GM12878 (cell line): ENCODE data around the gene PFKM. TPM values are rescaled to one million over a fixed set of nuclear protein-coding genes. Genes with fewer than 3 reads are reported as not detected.

Source experiments
- ATAC-seq: fragments of 200-7000 bp; cut with Tn5 transposase; 3 replicates; pipeline ENCODE4 v1.9.1; 2020; ENCODE audit warnings: mild to moderate bottlenecking, moderate library complexity
- BruUV-seq: library from RNA; stranded (reverse); fragments of 400-500 nt; replicated peaks from 2 replicates; lab custom pipeline; 2021; lab: Mats Ljungman, UMichigan
- CTCF ChIA-PET: fragments of 300-600 bp; sonication (Branson Sonifier 250); formaldehyde crosslinking; extraction: SDS; loops from one replicate; lab custom pipeline; 2021; ENCODE audit warnings: inconsistent platforms; lab: Yijun Ruan, JAX
- POLR2A ChIA-PET: fragments of 350-600 bp; formaldehyde crosslinking; extraction: SDS; loops from one replicate; lab custom pipeline; 2021; ENCODE audit warnings: inconsistent platforms; lab: Charles Lee
- RAD21 ChIA-PET: fragments of 300-600 bp; sonication (Branson Sonifier 250); formaldehyde crosslinking; loops from one replicate; lab custom pipeline; 2023; ENCODE audit warnings: antibody characterized with exemption; ENCODE audit not compliant: unreplicated experiment; lab: Charles Lee
- SMC1A ChIA-PET: fragments of 300-600 bp; sonication (Branson Sonifier 250); formaldehyde crosslinking; loops from one replicate; lab custom pipeline; 2023; ENCODE audit not compliant: unreplicated experiment, uncharacterized antibody; lab: Charles Lee
- DNase-seq: peaks from one replicate; pipeline ENCODE4 v3.0.0-alpha.2; 2011; ENCODE audit warnings: low read depth, low spot score
- FAIRE-seq: peaks from 3 replicates; lab custom pipeline; 2011; peaks lifted over from hg19 to GRCh38; lab: Jason Lieb, UNC
- H2AFZ ChIP-seq: 2 replicates; pipeline ENCODE4 v1.6.0; 2011; ENCODE audit warnings: low read depth, low read length, control low read depth; ENCODE audit not compliant: control insufficient read depth
- H3K27ac ChIP-seq: 2 replicates; pipeline ENCODE4 v1.5.1; 2011; ENCODE audit warnings: control low read depth; ENCODE audit not compliant: control insufficient read depth, insufficient read depth
- H3K27me3 ChIP-seq, 2 experiments: replicated peaks in 1 of 2; 2 replicates each; pipeline versions ENCODE4 v1.6.0 to v1.6.1; 2011; ENCODE audit warnings: low read length in 1 of 2; ENCODE audit not compliant: control insufficient read depth in 2 of 2, insufficient read depth in 2 of 2
- H3K36me3 ChIP-seq, 2 experiments: 2 replicates each; pipeline ENCODE4 v1.5.1; 2011; ENCODE audit warnings: low read length in 1 of 2; ENCODE audit not compliant: control insufficient read depth in 2 of 2, insufficient read depth in 2 of 2
- H3K4me1 ChIP-seq: 2 replicates; pipeline ENCODE4 v1.6.1; 2011; ENCODE audit warnings: mild to moderate bottlenecking, low read length, moderate library complexity, mixed read lengths; ENCODE audit not compliant: control insufficient read depth, insufficient read depth
- H3K4me2 ChIP-seq: 2 replicates; pipeline ENCODE4 v1.6.0; 2011; ENCODE audit warnings: control low read depth; ENCODE audit not compliant: control insufficient read depth, insufficient read depth
- H3K4me3 ChIP-seq: fragments of 200-600 bp; sonication (generic); 2 replicates; pipeline ENCODE4 v1.5.1; 2016
- H3K79me2 ChIP-seq: 2 replicates; pipeline ENCODE4 v1.6.0; 2011; ENCODE audit warnings: low read length; ENCODE audit not compliant: control insufficient read depth, insufficient read depth
- H3K9ac ChIP-seq: 2 replicates; pipeline ENCODE4 v1.8.0; 2011; ENCODE audit warnings: low read length, control low read depth, mixed read lengths; ENCODE audit not compliant: control insufficient read depth, insufficient read depth
- H3K9me3 ChIP-seq: replicated peaks from 3 replicates; pipeline ENCODE4 v1.5.1; 2011; ENCODE audit warnings: mild to moderate bottlenecking, low read length; ENCODE audit not compliant: control insufficient read depth, insufficient read depth
- H4K20me1 ChIP-seq: 2 replicates; pipeline ENCODE4 v1.6.0; 2011; ENCODE audit not compliant: control insufficient read depth, insufficient read depth
- CBX3 ChIP-seq: fragments of 200-600 bp; sonication (generic); IDR thresholded peaks from 2 replicates; pipeline ENCODE4 v1.6.1; 2016; ENCODE audit warnings: low read depth, borderline replicate concordance
- GATAD2B ChIP-seq: fragments of 450-650 bp; conservative IDR thresholded peaks from 2 replicates; pipeline ENCODE4 v1.6.1; 2017; ENCODE audit warnings: low read depth, mild to moderate bottlenecking, moderate library complexity
- IKZF2 ChIP-seq, 2 experiments: fragments of 450-650 bp; IDR thresholded peaks; 2 replicates each; pipeline ENCODE4 v1.6.1; 2017; ENCODE audit warnings: mild to moderate bottlenecking in 2 of 2, moderate library complexity in 2 of 2
- NRF1 ChIP-seq: conservative IDR thresholded peaks from 2 replicates; pipeline ENCODE4 v1.6.1; 2011; ENCODE audit warnings: mild to moderate bottlenecking, low read depth, low read length, improper control_type of control experiment
- POLR2A ChIP-seq: IDR thresholded peaks from 2 replicates; pipeline ENCODE4 v1.6.1; 2011; ENCODE audit warnings: low read depth, mild to moderate bottlenecking, low read length
- TARDBP ChIP-seq: IDR thresholded peaks from 2 replicates; pipeline ENCODE4 v1.6.1; 2016; ENCODE audit warnings: borderline replicate concordance
- WRNIP1 ChIP-seq: IDR thresholded peaks from 2 replicates; pipeline ENCODE4 v1.6.1; 2011; ENCODE audit warnings: low read depth, low read length, improper control_type of control experiment, borderline replicate concordance
- ZNF622 ChIP-seq: fragments of 450-650 bp; IDR thresholded peaks from 2 replicates; pipeline ENCODE4 v1.6.1; 2017; ENCODE audit warnings: mild to moderate bottlenecking, inconsistent platforms
- WGBS: methylation state at CpG from one replicate; pipeline ENCODE4 v1.1.6; 2016; ENCODE audit warnings: low lambda C conversion rate; ENCODE audit not compliant: insufficient replicate concordance, insufficient coverage; ENCODE audit errors: missing lambda C conversion rate; 5-methylcytosine and 5-hydroxymethylcytosine counted together
- in situ Hi-C: fragments of 300-500 bp; cut with MboI; formaldehyde crosslinking; loops from 9 replicates; pipeline ENCODE4 v1.14.3; 2018; ENCODE audit warnings: mixed read lengths
- intact Hi-C: fragments of 100-400 bp; cut with micrococcal nuclease; formaldehyde crosslinking; loops from one replicate; pipeline ENCODE4 v1.14.2; 2022; ENCODE audit not compliant: unreplicated experiment
- polyA plus RNA-seq, 11 experiments: library from polyadenylated mRNA; depleted of rRNA in 4 of 11; unstranded in 6 of 11; stranded (reverse) in 5 of 11; fragments of >200 nt; fragmentation: Nextera tagmentation in 4 of 11; fragmentation: Illumina TruSeq in 1 of 11; extraction: Ambion mirVana in 4 of 11; extraction: Trizol in 1 of 11; gene quantifications; 1 replicate in 1 of 11; 2 replicates in 10 of 11; pipeline versions ENCODE4 v1.2.1 to v1.2.3, GENCODE V29; 2011 to 2016; ENCODE audit warnings: inconsistent platforms in 2 of 11, missing spikeins in 2 of 11, low read depth in 1 of 11
- total RNA-seq, 4 experiments: library from RNA; depleted of rRNA in 3 of 4; stranded (reverse); fragments of >200 nt in 3 of 4; fragmentation: Illumina TruSeq in 1 of 4; extraction: Trizol in 1 of 4; gene quantifications; 2 replicates each; pipeline versions ENCODE4 v1.2.1 to v1.2.3, GENCODE V29; 2013 to 2021

The PFKM gene
- total and polyA plus RNA-seq, 10 of the 15 experiments (the other 5 are each of a cell fraction or from before 2014, with no cell fraction given): 27.6 to 80.0 (median 55.8) TPM

GRCh38 chr12:48163150-48163747, 44.1 kb downstream of the PFKM start:
- in situ Hi-C loops: loop anchor here (5.0 kb wide), 1 partner anchor 196 kb away; no protein-coding TSS in a partner anchor
- Histone ChIP-seq H2AFZ (no peak overlapping the region), H4K20me1 (no peaks in the 10 kb centered on the region), H3K27me3 (no peaks in the 10 kb centered on the region), H3K9me3 (no peaks in the 10 kb centered on the region), H3K36me3 (no peaks in the 10 kb centered on the region), H3K79me2 (no peaks in the 10 kb centered on the region), H3K27ac (no peak overlapping the region), H3K4me3 (no peak overlapping the region), H3K4me2 (no peak overlapping the region), H3K4me1 (peaks cover 4% of the 10 kb centered on the region), H3K9ac (no peak overlapping the region)
- SMC1A ChIA-PET: interaction anchor here (0.8 to 2.6 kb wide), 5 partner anchors 13 to 455 kb away, joined by 3 to 7 read pairs (median 3); no protein-coding TSS in a partner anchor
- FAIRE-seq: no peak
- 36% methylated on average over 5 of the region's 5 CpGs for WGBS
- no peak for DNase-seq
- intact Hi-C loops: no loop called here
- RAD21 ChIA-PET: interaction anchor here (1.1 to 2.1 kb wide), 3 partner anchors 44 to 199 kb away, joined by 4 to 7 read pairs (median 4); partner anchors contain the start of genes PFKM and TMEM106C
- POLR2A ChIA-PET: no interaction called here
- CTCF ChIA-PET: interaction anchor here (0.8 to 4.8 kb wide), 15 partner anchors 11 to 455 kb away, joined by 3 to 38 read pairs (median 4); partner anchors contain the start of genes TMEM106C and VDR
- no peak for TF ChIP-seq WRNIP1
- TF ChIP-seq GATAD2B: no peak
- no peak for TF ChIP-seq POLR2A
- no peak for TF ChIP-seq NRF1
- no peak for TF ChIP-seq CBX3
- no peak for TF ChIP-seq ZNF622
- TF ChIP-seq TARDBP: no peak
- TF ChIP-seq IKZF2 (IDR thresholded peaks at IDR 0.05): no peak
- no TSS peak for BruUV-seq
- ATAC-seq: no peak
